Sciatic nerve (tissue), 2 donors: ENCODE measurements around the gene PPP2R3A. TPM values are rescaled to one million over a fixed set of nuclear protein-coding genes. Genes with fewer than 3 reads are reported as not detected.
"Not testable (repeated sequence)": the region's sequence is repeated elsewhere in the genome, so short reads cannot be mapped to it uniquely, and the experiment has no call there.

Experiments
- ATAC-seq: fragments of 200-7000 bp; cut with Tn5 transposase; one replicate; pipeline ENCODE4 v1.9.1; 2020; ENCODE audit warnings: mild to moderate bottlenecking, moderate library complexity
- DNase-seq: peaks from one replicate; pipeline ENCODE4 v3.0.0-alpha.2; 2020; ENCODE audit warnings: low spot score
- intact Hi-C: fragments of 100-400 bp; cut with DNase I; formaldehyde crosslinking; loops from one replicate; pipeline ENCODE4 v1.14.2; 2022
- total RNA-seq: library from RNA; stranded (reverse); fragmentation: NEBNext Ultra II Directional; extraction: Animal tissue kit (Norgen Biotek cat#: 25700); gene quantifications from one replicate; pipeline ENCODE4 v1.2.1, GENCODE V29; 2021
- donor health status: DM: no; HTN: no; CAD: no.
- donor health status: DM: no; HTN: no; CAD: no.

Gene PPP2R3A
- total RNA-seq, 1 donor from 2014 or later: 15.2 TPM

DNA sequence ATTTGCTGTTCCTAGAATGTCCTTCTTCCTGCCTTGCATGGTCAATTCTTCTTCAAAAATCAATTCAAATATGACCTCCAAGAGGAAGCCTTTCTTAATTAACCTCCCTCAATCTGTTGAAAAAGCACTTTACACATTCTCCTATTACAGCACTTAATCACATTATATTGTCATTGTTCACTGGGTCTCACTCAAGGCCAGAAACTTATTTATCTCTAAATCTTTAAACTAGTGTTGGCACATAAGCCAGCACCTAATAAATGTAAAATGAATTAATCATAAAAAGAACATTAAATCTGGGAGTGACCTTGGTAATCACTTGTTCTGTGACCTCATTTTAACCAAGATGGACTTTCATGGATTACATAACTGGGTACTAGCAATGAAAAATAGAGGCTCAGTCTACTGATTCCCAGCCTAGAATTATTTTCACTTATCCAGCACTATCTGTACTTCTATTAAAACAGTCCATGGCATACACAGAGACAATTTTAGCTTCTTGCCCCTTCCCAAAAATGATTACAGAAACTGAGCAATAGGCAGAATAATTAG lies 208.5 kb downstream of the PPP2R3A start:
- ATAC-seq (no peak), DNase-seq (no peak)
- intact Hi-C loops: no loop called here

DNA sequence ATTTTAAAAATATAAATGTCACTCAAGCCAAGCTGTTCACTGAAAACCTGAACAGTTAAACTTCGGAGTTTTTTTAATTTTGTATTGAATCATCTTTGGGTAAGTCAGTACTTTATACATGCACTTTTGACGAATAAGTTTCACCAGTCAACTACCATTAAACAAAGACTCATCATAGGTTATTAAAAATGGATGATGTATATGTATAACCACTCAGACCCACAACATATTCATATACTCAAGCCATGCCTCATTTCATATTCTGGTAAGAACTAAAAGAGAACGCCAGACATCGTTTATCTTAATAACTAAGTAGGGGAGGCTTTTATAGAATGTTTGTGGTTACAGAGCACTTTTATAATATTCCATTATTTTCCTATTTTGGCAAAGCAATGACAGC lies 212.3 kb downstream of the PPP2R3A start:
- intact Hi-C loops: no loop called here
- DNase-seq: no peak
- no peak for ATAC-seq

GRCh38 chr3:136181741-136182140 lies 216.2 kb downstream of the PPP2R3A start:
- ATAC-seq (no peak), DNase-seq (peak; percentile 35)
- intact Hi-C loops: no loop called here

DNA sequence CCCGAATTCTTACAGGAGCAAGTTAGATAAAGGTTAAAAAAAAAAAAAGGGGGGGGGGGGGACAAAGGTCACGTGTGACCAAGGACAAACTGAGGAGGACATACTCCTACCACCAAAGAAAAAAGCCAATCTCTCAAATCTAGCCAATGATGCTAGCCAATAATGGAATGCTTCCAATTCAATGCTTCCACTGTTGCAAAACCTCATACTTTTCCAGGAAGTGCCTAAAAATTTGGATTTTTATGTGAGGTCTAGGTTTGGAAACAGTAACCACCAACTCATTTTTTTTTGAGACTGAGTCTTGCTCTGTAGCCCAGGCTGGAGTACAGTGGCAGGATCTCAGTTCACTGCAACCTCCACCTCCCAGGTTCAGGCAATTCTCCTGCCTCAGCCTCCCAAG lies 219.2 kb downstream of the PPP2R3A start:
- intact Hi-C loops: no loop called here
- ATAC-seq (peak; percentile 83), DNase-seq (no peak)

DNA sequence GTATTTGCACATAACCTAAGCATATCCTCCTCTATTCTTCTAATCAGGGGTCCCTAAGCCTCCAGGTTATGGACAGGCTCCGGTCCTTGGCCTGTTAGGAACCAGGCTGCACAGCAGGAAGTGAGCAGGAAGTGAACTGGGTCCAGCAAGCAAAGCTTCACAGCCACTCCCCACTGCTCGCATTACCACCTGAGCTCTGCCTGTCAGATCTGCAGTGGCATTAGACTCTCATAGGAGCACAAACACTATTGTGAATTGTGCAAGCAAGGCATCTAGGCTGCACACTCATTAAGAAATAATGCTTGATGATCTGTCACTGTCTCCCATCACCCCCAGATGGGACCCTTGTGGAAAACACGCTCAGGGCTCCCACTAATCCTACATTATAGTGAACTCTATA lies 220.8 kb downstream of the PPP2R3A start:
- ATAC-seq (peak; percentile 27), DNase-seq (no peak)
- intact Hi-C loops: no loop called here

DNA sequence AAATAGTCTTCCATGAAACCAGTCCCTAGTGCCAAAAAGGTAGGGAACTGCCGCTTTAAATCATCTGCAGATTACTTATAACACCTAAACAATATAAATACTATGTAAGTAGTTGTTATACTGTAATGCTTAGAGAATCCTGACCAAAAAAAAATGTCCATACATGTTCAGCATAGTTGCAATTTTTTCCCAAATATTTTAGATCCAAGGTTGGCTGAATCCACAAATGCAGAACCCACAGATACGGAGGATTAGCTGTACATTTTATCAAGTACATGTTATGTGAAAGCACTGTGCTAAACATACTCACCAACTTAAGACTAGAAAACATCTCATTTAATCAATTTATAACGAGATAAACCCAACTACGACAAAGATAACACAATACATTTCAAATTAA lies 221.3 kb downstream of the PPP2R3A start:
- ATAC-seq: no peak
- DNase-seq: no peak
- intact Hi-C loops: no loop called here

GRCh38 chr3:136187868-136188267 lies 222.3 kb downstream of the PPP2R3A start:
- intact Hi-C loops: no loop called here
- no peak for DNase-seq
- ATAC-seq: no peak

DNA sequence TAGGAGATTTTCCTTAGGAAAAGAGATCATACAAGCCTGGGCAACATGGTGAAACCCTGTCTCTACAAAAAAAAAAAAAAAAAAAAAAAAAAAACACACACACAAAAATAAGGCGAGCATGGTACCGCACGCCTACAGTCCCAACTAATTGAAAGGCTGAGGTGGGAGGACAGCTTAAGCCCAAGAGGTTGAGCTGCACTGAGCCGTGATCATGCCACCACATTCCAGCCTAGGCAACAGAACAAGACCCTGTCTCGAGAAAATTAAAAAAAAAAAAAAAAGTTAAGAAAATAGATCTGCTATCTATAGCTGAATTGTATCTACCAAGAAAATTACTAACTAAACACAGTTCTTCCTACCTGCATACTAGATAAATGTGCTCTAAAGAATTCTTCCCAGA lies 223.5 kb downstream of the PPP2R3A start:
- intact Hi-C loops: no loop called here
- DNase-seq (no peak), ATAC-seq (no peak)

DNA sequence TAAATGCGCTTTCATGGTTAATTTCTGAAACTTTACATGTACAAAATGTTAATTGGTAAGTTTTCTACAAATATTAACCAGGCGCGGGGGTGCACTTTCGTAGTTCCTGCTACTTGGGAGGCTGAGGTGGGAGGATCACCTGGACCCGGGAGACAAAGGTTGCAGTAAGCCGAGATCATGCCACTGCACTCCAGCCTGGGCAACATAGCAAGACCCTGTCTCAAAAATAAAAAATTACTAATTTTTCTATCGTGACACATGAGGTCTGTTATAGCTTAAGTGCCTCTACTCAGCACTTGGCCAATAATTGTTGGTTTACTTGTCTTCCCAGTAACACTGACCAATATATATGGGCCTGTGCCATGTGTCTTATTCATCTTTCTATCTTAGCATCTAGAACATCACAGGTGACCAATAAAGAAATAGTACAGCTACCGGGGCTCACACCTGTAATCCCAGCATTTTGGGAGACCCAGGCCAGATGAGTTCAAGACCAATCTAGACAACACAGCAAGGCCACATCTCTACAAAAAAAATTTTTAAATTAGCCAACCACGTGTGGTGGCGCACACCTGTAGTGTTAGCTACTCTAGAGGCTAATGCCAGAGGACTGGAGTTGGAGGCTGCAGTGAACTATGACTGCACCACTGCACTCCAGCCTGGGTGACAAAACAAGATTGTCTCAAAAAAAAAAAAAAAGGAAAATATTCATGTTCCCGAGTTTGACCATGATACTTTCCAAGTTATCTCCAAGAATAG lies 224.5 kb downstream of the PPP2R3A start:
- ATAC-seq: no peak
- intact Hi-C loops: no loop called here

GRCh38 chr3:136192195-136192594 lies 226.7 kb downstream of the PPP2R3A start:
- DNase-seq, ATAC-seq, intact Hi-C loops: not testable (repeated sequence)

More for the DNA sequence above, 224.5 kb downstream of the PPP2R3A start:
- no peak for DNase-seq

DNA sequence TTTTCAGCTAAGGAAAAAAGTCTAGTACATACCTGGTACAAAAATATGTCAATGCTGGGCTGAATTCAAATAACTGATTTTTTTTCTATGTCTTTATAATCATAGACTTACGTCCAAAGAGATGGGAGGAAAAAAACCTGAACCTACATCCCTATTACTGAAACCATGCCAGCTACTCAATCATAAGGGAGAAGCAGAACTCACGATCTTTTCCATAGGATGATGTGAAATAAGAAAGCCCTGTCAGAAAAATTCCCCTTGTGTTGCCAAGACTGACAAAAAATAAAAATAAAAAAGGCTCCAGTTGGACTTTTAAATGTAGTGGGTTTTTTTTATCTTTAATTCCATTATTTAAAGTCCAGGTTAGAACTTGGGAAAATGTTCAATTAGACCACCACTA lies 227.3 kb downstream of the PPP2R3A start:
- intact Hi-C loops: no loop called here
- DNase-seq: no peak
- no peak for ATAC-seq

DNA sequence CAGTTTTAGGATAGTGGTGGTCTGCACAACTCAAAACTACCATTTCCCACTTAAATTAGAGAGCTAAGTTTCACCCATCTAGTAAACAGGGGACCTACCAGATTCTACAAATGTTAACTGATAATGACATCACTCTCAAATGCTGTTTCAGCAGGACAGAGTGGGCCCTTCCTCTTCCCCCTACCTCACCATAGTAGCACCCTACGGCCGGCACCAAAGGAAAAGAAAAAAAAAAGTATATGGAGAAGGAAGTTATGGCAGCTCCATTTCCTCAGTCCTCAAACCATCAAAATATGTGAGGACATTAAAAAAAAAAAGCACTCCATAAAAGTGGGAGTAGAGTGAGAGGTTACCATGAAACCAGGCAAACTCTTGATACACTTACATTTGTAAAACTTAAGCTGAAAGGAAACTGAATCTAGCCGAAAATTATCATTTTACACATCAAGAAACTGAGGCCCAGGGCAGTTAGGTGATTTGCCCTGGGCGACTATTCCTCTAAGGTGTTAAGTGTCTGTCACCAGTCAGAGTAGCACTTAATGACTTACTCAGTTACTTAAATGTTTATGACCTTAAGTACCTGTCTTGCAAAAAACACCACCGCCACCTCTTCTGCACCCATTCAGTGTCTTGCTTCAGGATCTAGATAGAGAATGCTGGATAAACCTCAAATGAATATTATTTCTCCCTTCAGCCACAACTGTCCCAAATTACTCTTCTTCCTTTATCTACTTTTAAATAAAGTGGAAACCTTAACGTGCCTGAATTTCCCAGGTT lies 227.9 kb downstream of the PPP2R3A start:
- intact Hi-C loops: no loop called here
- no peak for ATAC-seq
- no peak for DNase-seq

- intact Hi-C loops: no loop called here
- ATAC-seq (no peak), DNase-seq (no peak)
Observed at GRCh38 chr3:136194409-136195257, 229.1 kb downstream of the PPP2R3A start.

- peak; percentile 41 for ATAC-seq
- peak; percentile 90 for DNase-seq
- intact Hi-C loops: no loop called here
Observed at GRCh38 chr3:136195258-136196063, 229.9 kb downstream of the PPP2R3A start.

GRCh38 chr3:136196064-136196400 lies 230.5 kb downstream of the PPP2R3A start, which contains the start of gene MSL2:
Gene MSL2, minus strand, starts transcription at chr3:136196335. Its CDS starts 1,222 bp downstream, at chr3:136195113.
- DNase-seq (no peak), ATAC-seq (peak; percentile 34)
- intact Hi-C loops: no loop called here

DNA sequence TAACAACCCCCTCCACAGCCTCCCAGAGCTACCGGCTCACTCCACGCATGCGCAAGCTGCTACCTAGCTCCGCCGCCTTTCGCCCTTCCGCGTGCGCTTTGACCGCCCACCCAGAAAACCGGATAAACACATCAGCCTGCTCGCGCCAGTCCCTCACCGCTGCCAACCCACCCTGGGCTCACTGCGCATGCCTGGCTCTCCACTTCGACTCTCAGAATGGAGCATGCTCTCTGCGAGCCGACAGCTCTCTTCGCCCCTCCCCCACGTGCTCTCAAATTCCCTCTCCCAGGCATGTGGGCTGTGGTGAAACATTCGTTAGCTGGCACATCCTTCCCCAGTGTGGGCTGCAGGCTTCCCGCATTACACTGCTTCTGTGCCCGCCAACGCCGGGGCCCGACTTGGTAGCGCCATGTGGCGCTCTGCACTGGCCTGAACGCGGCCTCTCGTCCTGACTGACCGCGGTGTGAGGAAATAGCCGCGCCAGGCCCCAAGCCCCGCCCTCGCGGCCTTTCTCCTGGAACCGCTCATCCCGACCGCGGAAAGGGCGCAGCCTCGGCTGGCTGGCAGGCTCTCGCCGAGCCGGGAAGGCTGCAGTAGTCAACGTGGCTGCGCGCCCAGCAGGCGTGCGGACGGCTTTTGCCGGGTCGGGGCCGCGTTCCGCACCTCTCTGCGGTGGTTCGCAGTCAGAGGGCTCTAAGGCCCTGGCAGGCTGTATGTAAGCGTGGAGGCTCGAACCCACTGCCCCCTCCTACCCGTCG lies 231.1 kb downstream of the PPP2R3A start:
- peak; percentile 100 for DNase-seq
- intact Hi-C loops: no loop called here
- peak; percentile 97 for ATAC-seq

DNA sequence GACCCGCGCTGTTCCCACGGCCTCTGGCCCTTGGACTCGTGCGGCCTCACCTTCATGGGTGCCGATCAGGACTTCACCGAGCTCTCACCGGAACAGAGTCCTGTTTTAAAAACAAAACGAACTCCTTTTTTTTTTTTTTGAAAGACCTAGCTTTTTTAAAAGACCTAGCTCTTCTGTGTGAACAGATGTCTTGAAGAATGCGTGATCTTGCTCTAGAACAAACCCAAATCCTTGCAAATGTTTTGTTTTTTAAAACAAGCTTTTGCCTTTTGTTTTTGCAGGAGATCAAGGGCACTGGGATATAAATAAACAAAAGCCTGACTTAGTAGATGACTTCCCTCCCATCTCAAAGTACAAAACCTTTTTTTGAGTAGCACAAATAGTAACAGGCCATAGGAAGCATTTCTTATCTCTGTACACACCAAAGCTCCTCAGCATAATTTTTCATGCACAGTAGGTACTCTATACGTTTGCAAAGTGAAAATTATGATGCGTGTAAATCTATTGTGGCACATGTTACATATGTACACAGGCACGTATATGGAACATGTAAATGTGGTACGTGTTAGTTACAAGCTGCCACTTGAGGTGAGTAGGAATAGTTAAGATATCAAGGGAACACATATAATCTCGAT lies 231.7 kb downstream of the PPP2R3A start:
- no peak for DNase-seq
- no peak for ATAC-seq
- intact Hi-C loops: no loop called here
